Heart right ventricle (tissue), 16 donors: ENCODE measurements around the gene UBE2QL1. TPM values are rescaled to one million over a fixed set of nuclear protein-coding genes. Genes with fewer than 3 reads are reported as not detected.

Experiments
- ATAC-seq, 8 donors: fragments of 200-7000 bp; cut with Tn5 transposase; one replicate each; pipeline ENCODE4 v1.9.1; 2020; ENCODE audit warnings: mild to moderate bottlenecking in 8 of 8, moderate library complexity in 8 of 8, moderate number of reproducible peaks in 1 of 8
- DNase-seq, 2 donors: peaks; one replicate each; pipeline ENCODE4 v3.0.0-alpha.2; 2020
- H3K27ac ChIP-seq, 10 donors: fragments of 200-600 bp; sonication (generic) in 2 of 10; one replicate each; pipeline versions ENCODE4 v1.5.0 to v1.8.0; 2020 to 2022; ENCODE audit warnings: mild to moderate bottlenecking in 3 of 10
- H3K27me3 ChIP-seq, 7 donors: fragments of 200-600 bp; one replicate each; pipeline ENCODE4 v1.8.0; 2021 to 2022; ENCODE audit warnings: mild to moderate bottlenecking in 2 of 7
- H3K36me3 ChIP-seq, 9 donors: fragments of 200-600 bp; sonication (generic) in 1 of 9; one replicate each; pipeline versions ENCODE4 v1.5.0 to v1.8.0; 2020 to 2022; ENCODE audit warnings: mild to moderate bottlenecking in 2 of 9
- H3K4me1 ChIP-seq, 9 donors: fragments of 200-600 bp; sonication (generic) in 1 of 9; one replicate each; pipeline versions ENCODE4 v1.5.0 to v1.8.0; 2020 to 2022; ENCODE audit warnings: mild to moderate bottlenecking in 4 of 9
- H3K4me3 ChIP-seq, 10 donors: fragments of 200-600 bp; sonication (generic) in 2 of 10; one replicate each; pipeline versions ENCODE4 v1.5.0 to v1.8.0; 2020 to 2022; ENCODE audit warnings: mild to moderate bottlenecking in 7 of 10, moderate library complexity in 2 of 10
- H3K9me3 ChIP-seq, 11 donors: fragments of 200-600 bp in 10 of 11; sonication (generic) in 2 of 11; one replicate each; pipeline versions ENCODE4 v1.5.0 to v1.8.0; 2013 to 2022; ENCODE audit warnings: mild to moderate bottlenecking in 2 of 11, control low read depth in 1 of 11, moderate library complexity in 1 of 11
- CTCF ChIP-seq, 9 donors: fragments of 200-600 bp; sonication (generic) in 2 of 9; IDR thresholded peaks; one replicate each; pipeline versions ENCODE4 v1.5.0 to v1.8.0; 2021 to 2022; ENCODE audit warnings: antibody characterized with exemption in 9 of 9, mild to moderate bottlenecking in 5 of 9, moderate library complexity in 1 of 9
- WGBS, 2 donors: extraction: QIAGEN DNeasy Blood & Tissue Kit; methylation state at CpG; one replicate each; pipeline ENCODE4 v1.1.7; 2013; ENCODE audit warnings: inconsistent platforms in 1 of 2; 5-methylcytosine and 5-hydroxymethylcytosine counted together
- intact Hi-C, 10 donors: fragments of 100-400 bp; cut with DNase I; formaldehyde crosslinking; loops; one replicate each; pipeline versions ENCODE4 v1.11.1 to v1.14.2; 2022
- long read RNA-seq, 3 donors: library from polyadenylated mRNA; unstranded; transcript quantifications; one replicate each; pipeline ENCODE4 v2.0.0, GENCODE V29; 2020 to 2021
- polyA plus RNA-seq, 2 donors: library from polyadenylated mRNA; stranded (reverse); fragments of 200-250 nt; gene quantifications; one replicate each; pipeline ENCODE4 v1.2.3, GENCODE V29; 2013
- total RNA-seq, 10 donors: library from RNA; stranded (reverse); fragmentation: NEBNext Ultra II Directional in 3 of 10; extraction: Animal tissue kit (Norgen Biotek cat#: 25700) in 3 of 10; gene quantifications; one replicate each; pipeline versions ENCODE4 v1.2.1 to v1.2.4, GENCODE V29; 2021 to 2023
- donor health status: Arrhythmogenic right ventricular cardiomyopathy.
- donor health status: ischemic (EF 13 %, LVEDD 7.1; RV severe dilation, severe dysfunction).
- donor health status: healthy with polysubstance abuse.
- donor health status: DM: no; HTN: yes; CAD: no.
- donor health status: DM: no; HTN: no; CAD: no.
- donor health status: ischemic (EF 25% LVEDD 6.9; RV normal size, moderate dysfunction).
- donor health status: ischemic (EF 25% LVEDD 5.7; RV mildly dilated, moderate dysfunction).
- donor health status: healthy.
- donor health status: DM: yes; HTN: yes; CAD: no.
- donor health status: Ischemic cardiomyopathy.
- donor health status: ischemic (EF 35%, LVEDD 5.7; RV mildly dilated, moderate dysfunction).
- donor health status: nonischemic (EF 11% LVEDD 7.7; RV severe dilation, severe dysfunction).
- donor health status: DM: yes; HTN: yes; CAD: no.
- donor health status: PGD.
- donor health status: ischemic (EF 29% LVEDD 5.4; RV normal size, mild dysfunction).
- donor health status: nonischemic (EF 23%, LVEDD 6.1; RV moderate dilation, normal function).

Gene UBE2QL1
- total RNA-seq (10 to 100 TPM; 13.0 to 26.3 (median 18.6) TPM), polyA plus RNA-seq (1 to 10 TPM; 8.9 to 9.8 TPM)
- long read RNA-seq, donor 1, full-length matches to known transcripts, result 27 of 33 reads
- long read RNA-seq, donor 1, partial matches to known transcripts, result 0 of 33 reads
- long read RNA-seq, donor 1, other reads (novel, unspliced or antisense), result 6 of 33 reads
- long read RNA-seq, donor 2, full-length matches to known transcripts, result 28 of 33 reads
- long read RNA-seq, donor 2, partial matches to known transcripts, result 0 of 33 reads
- long read RNA-seq, donor 2, other reads (novel, unspliced or antisense), result 5 of 33 reads
- long read RNA-seq, donor 3, full-length matches to known transcripts, result 11 of 26 reads
- long read RNA-seq, donor 3, partial matches to known transcripts, result 0 of 26 reads
- long read RNA-seq, donor 3, other reads (novel, unspliced or antisense), result 15 of 26 reads

GRCh38 chr5:6448622-6449464, at the start of gene UBE2QL1:
UBE2QL1 (plus strand) TSS chr5:6448859; CDS start chr5:6448894, 35 bp downstream.
- Histone ChIP-seq H3K4me1 (peaks cover 0 to 22% (median 14%) of the 10 kb centered on the region in 9 donors), H3K27ac (peak within 1 kb of the TSS in 8 of 10 donors; percentile 42 to 93 (median 56)), H3K27me3 (peaks cover 0 to 42% (median 24%) of the 10 kb centered on the region in 7 donors), H3K36me3 (no peaks in the 10 kb centered on the region), H3K9me3 (no peaks in the 10 kb centered on the region), H3K4me3 (peak within 1 kb of the TSS; percentile 51 to 74 (median 68))
- intact Hi-C loops, result loop anchor here in 4 of 10 donors (5.0 to 10.0 kb wide), 4 partner anchors 72 to 144 kb away; partner anchors contain the start of gene MED10 (in 2 of the 4)
- WGBS, 2 donors, result 1% methylated on average over 79 to 97 of the region's 103 CpGs
- TF ChIP-seq CTCF (IDR thresholded peaks at IDR 0.05), result no peak
- DNase-seq, result peak in 1 of 2 donors; percentile 31
- peak; percentile 31 to 70 (median 54) for ATAC-seq

- no peak for DNase-seq
- Histone ChIP-seq H3K4me3 (no peak overlapping the region), H3K4me1 (no peaks in the 10 kb centered on the region), H3K27me3 (peaks cover 0 to 3% (median 0%) of the 10 kb centered on the region in 7 donors), H3K36me3 (no peaks in the 10 kb centered on the region), H3K9me3 (peaks cover 0 to 6% (median 0%) of the 10 kb centered on the region in 11 donors), H3K27ac (no peak overlapping the region)
- TF ChIP-seq CTCF (IDR thresholded peaks at IDR 0.05), result no peak
- intact Hi-C loops, result loop anchor here in 1 of 10 donors (10.0 kb wide), 1 partner anchor 175 kb away; no protein-coding TSS in a partner anchor
- WGBS, 2 donors, result 73 to 80% methylated on average over 13 of the region's 13 CpGs
- ATAC-seq, result no peak
Observed at GRCh38 chr5:6399980-6400910, 48.4 kb upstream of the UBE2QL1 start.

- Histone ChIP-seq H3K27me3 (peaks cover 0 to 3% (median 0%) of the 10 kb centered on the region in 7 donors), H3K36me3 (no peaks in the 10 kb centered on the region), H3K9me3 (peaks cover 0 to 6% (median 0%) of the 10 kb centered on the region in 11 donors), H3K4me1 (no peaks in the 10 kb centered on the region), H3K4me3 (no peak overlapping the region), H3K27ac (no peak overlapping the region)
- ATAC-seq (no peak), DNase-seq (no peak)
- no peak for TF ChIP-seq CTCF (IDR thresholded peaks at IDR 0.05)
- 68 to 84% methylated on average over 2 of the region's 2 CpGs for WGBS, 2 donors
- intact Hi-C loops, result no loop called here
Observed at GRCh38 chr5:6401410-6401809, 47.2 kb upstream of the UBE2QL1 start.
